Osteoblast (primary cell): Measurements from ENCODE around the gene PSMC2. TPM values are rescaled to one million over a fixed set of nuclear protein-coding genes. Genes with fewer than 3 reads are reported as not detected.

Experiments
- DNase-seq: peaks from one replicate; pipeline ENCODE4 v3.0.0; 2011; ENCODE audit warnings: low spot score, mixed read lengths; ENCODE audit not compliant: insufficient read length; ENCODE audit errors: missing footprints
- H2AFZ ChIP-seq: 2 replicates; pipeline ENCODE4 v1.6.0; 2011; ENCODE audit warnings: mild to moderate bottlenecking, low read length
- H3K27ac ChIP-seq: 2 replicates; pipeline ENCODE4 v1.5.1; 2011; ENCODE audit warnings: mild to moderate bottlenecking, low read depth, low read length, moderate library complexity
- H3K27me3 ChIP-seq: 2 replicates; pipeline ENCODE4 v1.6.0; 2012; ENCODE audit warnings: mild to moderate bottlenecking, control low read depth, inconsistent platforms, low read length, moderate library complexity; ENCODE audit not compliant: insufficient read depth
- H3K36me3 ChIP-seq: 2 replicates; pipeline ENCODE4 v1.5.1; 2011; ENCODE audit warnings: mild to moderate bottlenecking, low read length, control low read depth, moderate library complexity; ENCODE audit not compliant: insufficient read depth
- H3K4me1 ChIP-seq: 2 replicates; pipeline ENCODE4 v1.5.1; 2011; ENCODE audit warnings: mild to moderate bottlenecking, low read length, control low read depth, moderate library complexity; ENCODE audit not compliant: insufficient read depth
- H3K4me2 ChIP-seq: 2 replicates; pipeline ENCODE4 v1.6.0; 2011; ENCODE audit warnings: mild to moderate bottlenecking, low read length; ENCODE audit not compliant: insufficient read depth
- H3K4me3 ChIP-seq: fragments of 200-600 bp; sonication (generic); 3 replicates; pipeline ENCODE4 v1.5.1; 2012; ENCODE audit warnings: mild to moderate bottlenecking, low read length, inconsistent platforms; ENCODE audit not compliant: insufficient read depth
- H3K79me2 ChIP-seq: 2 replicates; pipeline ENCODE4 v1.6.0; 2012; ENCODE audit warnings: mild to moderate bottlenecking, low read length, control low read depth, inconsistent platforms; ENCODE audit not compliant: insufficient read depth
- H3K9me3 ChIP-seq: 2 replicates; pipeline ENCODE4 v1.5.1; 2011; ENCODE audit warnings: low read depth, low read length, control low read depth
- H4K20me1 ChIP-seq: 2 replicates; pipeline ENCODE4 v1.6.0; 2012; ENCODE audit warnings: mild to moderate bottlenecking, low read length, control low read depth; ENCODE audit not compliant: insufficient read depth
- CTCF ChIP-seq: IDR thresholded peaks from 2 replicates; pipeline ENCODE4 v1.5.1; 2011; ENCODE audit warnings: mild to moderate bottlenecking, low read depth, low read length, moderate library complexity; ENCODE audit errors: extremely low read depth
- total RNA-seq: library from RNA; depleted of rRNA; stranded (reverse); fragments of >200 nt; gene quantifications from 2 replicates; pipeline ENCODE4 v1.2.3, GENCODE V29; 2012

Gene PSMC2
- total RNA-seq, 1 donor = 184 TPM

DNA sequence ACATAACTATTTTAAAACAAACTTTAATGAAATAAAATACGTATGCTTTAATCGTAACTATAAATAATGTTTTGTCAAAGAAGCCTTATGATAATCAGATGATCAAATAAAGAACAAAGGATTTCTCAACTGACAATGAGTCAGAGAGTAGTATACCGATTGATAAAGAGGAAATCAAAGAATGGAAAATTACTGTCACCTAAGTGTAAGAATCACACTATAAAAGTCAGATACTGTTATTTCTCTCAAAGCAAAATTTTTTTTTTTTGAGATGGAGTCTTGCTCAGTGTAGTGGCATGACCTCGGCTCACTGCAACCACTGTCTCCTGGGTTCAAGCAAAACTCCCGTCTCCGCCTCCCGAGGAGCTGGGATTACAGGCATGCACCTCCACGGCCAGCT lies 21.7 kb upstream of the PSMC2 start:
- Histone ChIP-seq H3K27ac (no peak overlapping the region), H3K36me3 (peaks cover 72% of the 10 kb centered on the region), H3K9me3 (no peaks in the 10 kb centered on the region), H3K79me2 (peaks cover 7% of the 10 kb centered on the region), H2AFZ (no peak overlapping the region), H3K4me2 (no peak overlapping the region), H3K27me3 (no peaks in the 10 kb centered on the region), H3K4me3 (no peak overlapping the region), H4K20me1 (peaks cover 7% of the 10 kb centered on the region), H3K4me1 (no peaks in the 10 kb centered on the region)
- TF ChIP-seq CTCF = no peak
- no peak for DNase-seq

DNA sequence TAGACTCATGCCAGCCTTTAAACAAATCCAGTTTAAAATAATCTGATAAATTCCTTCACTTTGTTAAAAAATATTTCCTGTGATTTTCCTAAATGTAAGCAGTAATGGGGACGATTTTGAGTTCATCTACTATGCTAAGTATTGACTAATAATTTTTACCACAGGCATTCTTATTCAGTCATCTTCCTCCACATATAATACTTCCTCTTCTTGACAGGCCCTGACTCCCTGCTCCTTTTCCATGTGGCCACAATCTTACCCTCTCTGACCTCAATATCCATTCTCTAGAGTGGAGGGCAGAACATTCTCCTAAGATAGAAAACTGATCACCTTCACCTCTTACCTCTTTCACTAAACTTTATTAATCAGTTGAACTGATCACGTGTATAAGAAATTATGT lies 10.7 kb upstream of the PSMC2 start:
- no peak for DNase-seq
- Histone ChIP-seq H3K27me3 (no peaks in the 10 kb centered on the region), H3K4me2 (no peak overlapping the region), H4K20me1 (peaks cover 16% of the 10 kb centered on the region), H3K27ac (no peak overlapping the region), H3K4me1 (no peaks in the 10 kb centered on the region), H3K4me3 (no peak overlapping the region), H3K36me3 (peaks cover 56% of the 10 kb centered on the region), H3K9me3 (no peaks in the 10 kb centered on the region), H2AFZ (no peak overlapping the region), H3K79me2 (peaks cover 74% of the 10 kb centered on the region)
- TF ChIP-seq CTCF = no peak

GRCh38 chr7:103338864-103339263 lies 8.6 kb upstream of the PSMC2 start:
- no peak overlapping the region for H3K27ac ChIP-seq
- no peak overlapping the region for H3K4me2 ChIP-seq
- H3K9me3 ChIP-seq = no peaks in the 10 kb centered on the region
- peaks cover 77% of the 10 kb centered on the region for H3K79me2 ChIP-seq
- no peak overlapping the region for H2AFZ ChIP-seq
- no peak for DNase-seq
- peaks cover 16% of the 10 kb centered on the region for H4K20me1 ChIP-seq
- TF ChIP-seq CTCF = no peak
- H3K36me3 ChIP-seq = peaks cover 48% of the 10 kb centered on the region
- peaks cover 7% of the 10 kb centered on the region for H3K4me1 ChIP-seq
- H3K27me3 ChIP-seq = no peaks in the 10 kb centered on the region
- no peak overlapping the region for H3K4me3 ChIP-seq

DNA sequence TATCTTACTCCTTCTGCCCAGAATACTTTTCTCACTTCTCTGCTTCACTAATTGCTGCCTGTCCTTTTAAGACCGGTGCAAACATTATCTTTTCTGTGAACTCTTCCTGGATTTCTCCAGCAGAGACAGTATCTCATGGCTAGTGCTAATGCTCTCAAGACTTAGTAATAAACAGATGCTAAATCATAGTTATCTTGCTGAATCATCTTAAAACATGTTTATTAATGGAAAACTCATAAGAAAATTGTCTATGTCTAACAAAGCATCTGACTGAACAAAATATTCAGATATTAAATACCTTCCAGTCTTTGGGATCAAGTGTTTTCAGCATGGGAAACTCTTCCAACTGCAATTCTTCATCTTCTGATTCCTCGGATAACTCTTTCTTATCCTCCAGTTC lies 6.0 kb upstream of the PSMC2 start:
- no peaks in the 10 kb centered on the region for H3K27me3 ChIP-seq
- no peaks in the 10 kb centered on the region for H3K9me3 ChIP-seq
- no peak overlapping the region for H3K4me2 ChIP-seq
- H3K36me3 ChIP-seq = peaks cover 39% of the 10 kb centered on the region
- no peak for DNase-seq
- H3K79me2 ChIP-seq = peaks cover 79% of the 10 kb centered on the region
- no peak overlapping the region for H3K27ac ChIP-seq
- no peak overlapping the region for H2AFZ ChIP-seq
- no peak overlapping the region for H3K4me3 ChIP-seq
- peaks cover 9% of the 10 kb centered on the region for H3K4me1 ChIP-seq
- no peak for TF ChIP-seq CTCF
- H4K20me1 ChIP-seq = peaks cover 16% of the 10 kb centered on the region
